GM08714 (cell line): Measurements from ENCODE around the gene FADD.

Experiments used
- H3K4me3 ChIP-seq: fragments of 200-500 bp; sonication (Bioruptor generic); 2 replicates; pipeline ENCODE4 v1.5.1; 2014; ENCODE audit warnings: mild to moderate bottlenecking, low read length, inconsistent platforms
- ZNF274 ChIP-seq: IDR thresholded peaks from 2 replicates; pipeline ENCODE4 v1.6.1; 2012; ENCODE audit warnings: mild to moderate bottlenecking, low read depth, low read length

FADD gene

GRCh38 chr11:70202920-70203750 lies at the start of gene FADD:
Gene FADD (plus strand): TSS chr11:70203296. CDS start chr11:70203460, 164 bp downstream.
- H3K4me3 ChIP-seq = peak within 1 kb of the TSS; percentile 93
- TF ChIP-seq ZNF274 = no peak

DNA sequence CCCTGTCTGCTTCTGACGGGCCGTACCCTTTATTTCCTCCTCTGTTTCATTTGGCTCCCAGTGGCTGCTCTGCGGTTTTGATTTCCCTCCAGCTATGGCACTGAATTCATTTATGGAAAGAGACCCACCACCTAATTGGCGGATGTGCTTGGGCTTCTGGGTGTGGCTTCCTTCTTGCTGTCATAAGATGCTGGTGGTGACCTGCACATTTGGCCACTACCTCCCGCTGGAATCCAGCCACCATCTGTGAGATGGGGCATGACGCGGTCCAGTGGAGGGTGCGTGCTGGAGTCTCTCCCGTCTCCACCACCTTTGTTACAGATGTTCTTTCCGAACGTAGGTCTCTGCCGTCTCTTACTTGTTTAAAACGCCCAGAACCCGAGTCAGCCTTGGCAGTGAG lies 47.7 kb upstream of the FADD start:
- TF ChIP-seq ZNF274 = no peak
- no peak overlapping the region for H3K4me3 ChIP-seq

DNA sequence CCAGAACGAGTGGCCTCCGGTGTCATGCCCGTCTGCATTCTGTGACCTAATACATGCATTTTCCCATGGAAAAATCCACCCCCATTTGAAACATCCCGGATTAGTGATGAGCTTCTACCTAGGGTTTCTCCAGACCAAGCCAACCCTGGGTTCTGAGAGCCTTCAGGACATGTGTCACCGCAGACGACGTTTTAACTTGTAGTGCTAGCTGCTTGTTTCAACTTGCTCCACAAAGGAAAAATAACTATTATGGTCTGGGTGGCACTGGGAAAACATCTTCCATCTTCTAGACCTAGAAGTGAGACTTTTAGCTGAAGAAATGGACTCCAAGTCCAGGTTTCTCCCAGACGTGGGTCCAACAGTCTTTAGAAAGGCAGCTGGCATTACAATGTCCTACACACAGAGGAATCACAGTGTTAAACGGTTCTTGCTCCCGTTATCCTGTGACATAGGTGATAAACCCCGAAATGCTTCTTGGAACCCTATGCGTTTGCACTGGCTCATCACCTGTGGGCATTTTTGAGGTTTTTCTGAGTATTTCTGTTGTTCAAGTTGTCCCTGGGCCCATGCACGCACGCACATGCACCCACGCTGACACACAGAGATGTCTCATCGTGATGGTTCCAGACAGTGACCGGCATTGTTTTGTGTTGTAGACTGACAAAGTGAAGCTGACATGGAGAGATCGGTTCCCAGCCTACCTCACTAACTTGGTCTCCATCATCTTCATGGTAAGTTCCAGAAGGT lies 46.6 kb upstream of the FADD start:
- H3K4me3 ChIP-seq = no peak overlapping the region
- no peak for TF ChIP-seq ZNF274

- no peak for TF ChIP-seq ZNF274
Measured at GRCh38 chr11:70158201-70158600, 44.9 kb upstream of the FADD start.

DNA sequence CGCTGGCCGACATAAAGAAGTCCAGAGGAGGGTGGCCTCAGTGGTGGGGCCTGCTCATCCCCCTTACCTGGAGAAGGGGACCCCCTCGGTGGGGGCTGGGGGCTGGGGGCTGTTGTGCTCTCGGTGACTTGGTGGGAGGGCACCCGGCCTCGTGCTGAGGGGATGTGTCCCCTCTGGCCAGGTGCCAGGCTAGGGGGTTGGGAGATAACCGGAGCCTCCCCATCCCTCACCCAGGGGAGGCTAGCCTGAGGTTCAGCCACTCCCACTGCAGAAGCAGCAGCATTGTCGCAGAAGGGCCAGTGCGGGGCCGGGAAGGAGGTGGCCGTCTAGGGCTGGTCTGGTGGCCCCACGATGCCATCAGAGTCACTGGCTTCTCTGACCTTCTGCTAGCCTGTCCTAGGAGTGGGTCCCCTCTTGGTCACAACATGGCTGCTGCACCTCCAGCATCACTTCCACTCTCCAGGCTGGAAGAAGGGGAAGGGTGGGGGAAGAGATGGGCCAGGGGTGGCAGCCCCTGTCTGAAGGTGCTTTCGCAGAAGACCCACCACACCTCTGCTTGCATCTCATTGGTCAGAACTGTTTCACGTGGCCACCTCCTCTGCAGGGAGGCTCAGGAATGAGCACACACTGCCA lies 44.2 kb upstream of the FADD start:
- no peak for TF ChIP-seq ZNF274
- H3K4me3 ChIP-seq = no peak overlapping the region

More at GRCh38 chr11:70158201-70158600, 44.9 kb upstream of the FADD start:
- no peak overlapping the region for H3K4me3 ChIP-seq

GRCh38 chr11:70159627-70160570 lies 43.2 kb upstream of the FADD start:
- H3K4me3 ChIP-seq = no peak overlapping the region
- no peak for TF ChIP-seq ZNF274

GRCh38 chr11:70161043-70161625 lies 42.0 kb upstream of the FADD start:
- TF ChIP-seq ZNF274 = no peak
- H3K4me3 ChIP-seq = no peak overlapping the region

- no peak for TF ChIP-seq ZNF274
- no peak overlapping the region for H3K4me3 ChIP-seq
Measured at GRCh38 chr11:70164705-70165104, 38.4 kb upstream of the FADD start.

DNA sequence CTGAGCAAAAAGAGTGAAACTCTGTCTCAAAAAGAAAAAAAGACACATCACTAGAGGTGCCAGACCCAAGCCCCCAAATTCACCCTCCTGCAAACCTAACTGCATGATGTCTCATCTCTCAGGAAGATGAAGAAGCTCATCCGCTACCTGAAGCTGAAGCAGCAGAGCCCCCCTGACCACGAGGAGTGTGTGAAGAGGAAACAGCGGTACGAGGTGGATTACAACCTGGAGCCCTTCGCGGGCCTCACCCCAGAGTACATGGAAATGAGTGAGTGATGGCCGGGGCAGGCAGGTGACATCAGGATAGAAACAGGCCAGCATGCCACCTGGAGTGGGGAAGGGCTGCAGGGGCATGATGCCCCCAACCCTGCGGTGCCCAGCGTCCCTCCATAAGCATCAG lies 36.0 kb upstream of the FADD start:
- no peak for TF ChIP-seq ZNF274
- H3K4me3 ChIP-seq = no peak overlapping the region

DNA sequence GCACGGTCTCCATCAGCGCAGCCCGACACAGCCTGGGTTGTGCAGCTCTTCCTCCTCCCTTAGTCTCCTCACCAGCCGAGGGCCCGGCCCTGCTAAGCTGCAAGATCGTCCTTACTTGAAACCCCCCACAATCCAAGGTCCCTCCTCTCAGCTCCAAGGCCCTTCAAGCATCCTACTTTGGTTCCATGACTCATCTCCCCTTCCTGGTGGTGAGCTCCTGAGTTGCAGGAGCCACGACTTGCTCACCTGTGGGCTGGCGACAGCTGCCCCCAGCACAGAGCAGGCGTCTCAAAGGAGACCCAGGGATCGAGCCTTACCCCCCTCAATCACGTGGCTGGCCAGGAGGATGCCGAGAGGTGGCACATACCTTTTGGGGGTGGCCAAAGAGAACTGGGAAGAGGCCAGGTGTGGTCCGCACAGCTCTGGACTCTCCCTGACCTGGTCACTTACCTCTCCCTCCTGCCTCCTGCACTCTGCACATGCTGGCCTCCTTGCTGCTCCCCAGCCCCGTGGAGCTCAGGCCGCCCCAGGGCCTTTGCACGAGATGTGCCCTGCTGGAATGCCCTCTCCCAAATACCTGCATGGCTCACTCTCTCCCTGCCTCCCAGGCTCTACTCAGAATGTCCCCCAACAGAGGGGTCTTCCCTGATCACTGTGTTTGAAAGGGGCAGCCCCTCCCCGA lies 35.2 kb upstream of the FADD start:
- H3K4me3 ChIP-seq = no peak overlapping the region
- no peak for TF ChIP-seq ZNF274

GRCh38 chr11:70168405-70168754 lies 34.7 kb upstream of the FADD start:
- no peak overlapping the region for H3K4me3 ChIP-seq
- TF ChIP-seq ZNF274 = no peak

DNA sequence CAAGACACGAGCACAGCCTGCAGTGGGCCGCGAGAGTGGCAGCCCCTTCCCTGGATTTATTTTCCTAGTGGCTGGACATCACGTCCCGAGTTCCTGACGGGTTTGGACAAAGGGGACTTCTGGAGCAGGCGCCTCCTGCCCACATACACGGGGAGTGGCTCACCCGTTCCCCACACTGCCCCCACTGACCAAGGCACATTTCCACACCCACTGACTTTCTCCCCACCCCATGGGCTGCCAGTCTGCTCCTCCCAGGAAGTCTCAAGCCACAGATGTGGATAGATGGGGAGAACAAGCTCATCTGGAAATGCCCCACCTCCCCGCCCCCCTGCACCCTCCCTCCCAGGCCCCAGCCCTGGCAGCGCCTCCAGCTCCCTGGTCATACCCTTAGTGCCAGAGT lies 34.0 kb upstream of the FADD start:
- no peak for TF ChIP-seq ZNF274
- H3K4me3 ChIP-seq = no peak overlapping the region

DNA sequence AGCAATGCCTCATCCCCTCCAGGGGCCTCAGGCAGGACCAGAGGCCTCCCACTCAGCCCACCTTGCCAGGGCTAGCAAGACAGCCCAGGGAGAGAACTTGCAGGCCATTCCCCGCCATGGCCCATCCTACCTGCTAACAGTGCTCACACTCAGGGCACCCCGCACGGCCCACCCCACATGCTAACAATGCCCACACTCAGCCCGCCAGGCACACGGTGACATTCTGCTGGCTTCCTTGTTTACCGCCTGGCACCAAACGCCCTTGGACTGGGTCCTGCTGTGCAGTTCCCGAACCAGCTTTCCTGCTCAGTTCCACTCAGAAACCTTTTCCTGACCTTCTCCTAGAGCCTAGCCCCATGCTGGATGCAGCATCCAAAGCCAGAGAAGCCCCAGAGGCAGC lies 33.5 kb upstream of the FADD start:
- TF ChIP-seq ZNF274 = no peak
- no peak overlapping the region for H3K4me3 ChIP-seq
